K562 (cell line): ENCODE measurements around the gene KRT75. TPM values are rescaled to one million over a fixed set of nuclear protein-coding genes. Genes with fewer than 3 reads are reported as not detected.

Experiments
- ATAC-seq: fragments of 200-7000 bp; cut with Tn5 transposase; 3 replicates; pipeline ENCODE4 v1.9.1; 2020; ENCODE audit warnings: moderate library complexity
- BruUV-seq: library from RNA; stranded (reverse); fragments of 400-500 nt; replicated peaks from 2 replicates; lab custom pipeline; 2021; lab: Mats Ljungman, UMichigan
- CTCF ChIA-PET: fragments of 300-600 bp; formaldehyde crosslinking; extraction: SDS; loops from one replicate; lab custom pipeline; 2021; ENCODE audit warnings: low intra/inter-chr PET ratio; lab: Yijun Ruan, JAX
- POLR2A ChIA-PET: fragments of 300-600, 350-650 bp; sonication (Branson Sonifier 250); formaldehyde crosslinking; extraction: SDS; loops from one replicate; lab custom pipeline; 2021; ENCODE audit warnings: antibody characterized with exemption, inconsistent platforms; lab: Yijun Ruan, JAX
- DNase-seq, 4 experiments: peaks; one replicate each; pipeline versions ENCODE4 v3.0.0 to v3.0.0-alpha.2; 2011 to 2018; ENCODE audit warnings: low spot score in 3 of 4, mixed read lengths in 3 of 4; ENCODE audit errors: extremely low read depth in 1 of 4
- FAIRE-seq: peaks from 2 replicates; lab custom pipeline; 2011; peaks lifted over from hg19 to GRCh38; lab: Jason Lieb, UNC
- H2AFZ ChIP-seq: 2 replicates; pipeline ENCODE4 v1.6.0; 2011; ENCODE audit warnings: low read depth, low read length, control low read depth, inconsistent platforms
- H3K27ac ChIP-seq: fragments of 200-600 bp; 3 replicates; pipeline ENCODE4 v1.8.0; 2011; ENCODE audit warnings: low read depth, mild to moderate bottlenecking, control low read depth, inconsistent platforms, low read length, moderate library complexity, mixed read lengths; ENCODE audit errors: extremely low read depth
- H3K27me3 ChIP-seq, 2 experiments: fragments of 300-600 bp in 1 of 2; 2 replicates in 1 of 2; 3 replicates in 1 of 2; pipeline versions ENCODE4 v1.6.0 to v1.8.0; 2011; ENCODE audit warnings: inconsistent platforms in 2 of 2, low read length in 2 of 2, mild to moderate bottlenecking in 1 of 2, mixed read lengths in 1 of 2, moderate library complexity in 1 of 2; ENCODE audit not compliant: control insufficient read depth in 2 of 2, insufficient read depth in 2 of 2
- H3K36me3 ChIP-seq: fragments of 300-600 bp; 3 replicates; pipeline ENCODE4 v1.8.0; 2011; ENCODE audit warnings: mild to moderate bottlenecking, low read length, inconsistent platforms; ENCODE audit not compliant: control insufficient read depth, insufficient read depth
- H3K4me1 ChIP-seq, 2 experiments: fragments of 200-600 bp in 1 of 2; replicated peaks in 1 of 2; 2 replicates in 1 of 2; 3 replicates in 1 of 2; pipeline versions ENCODE4 v1.5.1 to v1.8.0; 2011; ENCODE audit warnings: inconsistent platforms in 2 of 2, low read length in 2 of 2, mild to moderate bottlenecking in 1 of 2, mixed read lengths in 1 of 2, moderate library complexity in 1 of 2; ENCODE audit not compliant: control insufficient read depth in 2 of 2, insufficient read depth in 2 of 2
- H3K4me2 ChIP-seq: 2 replicates; pipeline ENCODE4 v1.6.1; 2011; ENCODE audit warnings: low read length, control low read depth, inconsistent platforms, mixed read lengths; ENCODE audit not compliant: insufficient read depth
- H3K4me3 ChIP-seq: fragments of 200-600 bp; sonication (generic), shearing (Covaris generic); 2 replicates; pipeline ENCODE4 v1.5.1; 2016; ENCODE audit warnings: control low read depth, inconsistent platforms
- H3K79me2 ChIP-seq: fragments of 200-600 bp; 3 replicates; pipeline ENCODE4 v1.8.0; 2011; ENCODE audit warnings: low read length, inconsistent platforms; ENCODE audit not compliant: control insufficient read depth, insufficient read depth
- H3K9ac ChIP-seq, 2 experiments: 2 replicates each; pipeline versions ENCODE4 v1.6.0 to v1.6.1; 2011; ENCODE audit warnings: low read depth in 2 of 2, low read length in 2 of 2, control low read depth in 1 of 2, inconsistent platforms in 1 of 2, mild to moderate bottlenecking in 1 of 2, mixed read lengths in 1 of 2; ENCODE audit not compliant: insufficient read depth in 1 of 2
- H3K9me1 ChIP-seq: one replicate; pipeline ENCODE4 v1.6.0; 2011; ENCODE audit warnings: inconsistent platforms, mild to moderate bottlenecking, low read length, moderate library complexity; ENCODE audit not compliant: control insufficient read depth, insufficient read depth
- H3K9me3 ChIP-seq: replicated peaks from 2 replicates; pipeline ENCODE4 v1.5.1; 2011; ENCODE audit warnings: low read depth, low read length, inconsistent platforms; ENCODE audit not compliant: control insufficient read depth, insufficient read depth
- H4K20me1 ChIP-seq: replicated peaks from 2 replicates; pipeline ENCODE4 v1.6.1; 2011; ENCODE audit warnings: low read length, inconsistent platforms, mixed read lengths; ENCODE audit not compliant: control insufficient read depth, insufficient read depth
- AFF1 ChIP-seq, 2 experiments: fragments of 450-650 bp; IDR thresholded peaks; 2 replicates each; pipeline ENCODE4 v1.6.1; 2018; ENCODE audit warnings: mild to moderate bottlenecking in 2 of 2, low read depth in 1 of 2; ENCODE audit not compliant: partially characterized antibody in 2 of 2
- BRF1 ChIP-seq: IDR thresholded peaks from 3 replicates; pipeline ENCODE4 v1.6.1; 2011; ENCODE audit warnings: borderline replicate concordance, mild to moderate bottlenecking; ENCODE audit not compliant: insufficient read length; ENCODE audit errors: extremely low read depth
- CEBPB ChIP-seq: fragments of 450-650 bp; IDR thresholded peaks from 2 replicates; pipeline ENCODE4 v1.6.1; 2016; ENCODE audit warnings: missing genetic modification characterization, missing compliant biosample characterization
- CREB3 ChIP-seq: fragments of 450-650 bp; conservative IDR thresholded peaks from 2 replicates; pipeline ENCODE4 v1.6.1; 2016; ENCODE audit warnings: missing genetic modification characterization, low read depth, mild to moderate bottlenecking, missing compliant biosample characterization, moderate library complexity
- E2F8 ChIP-seq: fragments of 450-650 bp; IDR thresholded peaks from 2 replicates; pipeline ENCODE4 v1.7.1; 2018; ENCODE audit warnings: mild to moderate bottlenecking, low read depth; ENCODE audit not compliant: partially characterized antibody
- ELF1 ChIP-seq: fragments of 200-800 bp; sonication (Bioruptor generic); IDR thresholded peaks from 2 replicates; pipeline ENCODE4 v1.6.1; 2016; ENCODE audit warnings: missing genetic modification characterization, missing compliant biosample characterization
- GATA2 ChIP-seq: sonication (generic); formaldehyde crosslinking; IDR thresholded peaks from 2 replicates; pipeline ENCODE4 v1.4.0; 2020; ENCODE audit warnings: mild to moderate bottlenecking, missing genetic modification reagents
- PHTF2 ChIP-seq: fragments of 250-450 bp; sonication (Bioruptor Pico); IDR thresholded peaks from 2 replicates; pipeline ENCODE4 v1.5.0; 2021; ENCODE audit warnings: mild to moderate bottlenecking
- SREBF2 ChIP-seq: sonication (generic); formaldehyde crosslinking; IDR thresholded peaks from 2 replicates; pipeline ENCODE4 v1.4.0; 2020; ENCODE audit warnings: mild to moderate bottlenecking, missing genetic modification reagents
- ZNF445 ChIP-seq: fragments of 250-450 bp; sonication (Bioruptor Pico); IDR thresholded peaks from 2 replicates; pipeline ENCODE4 v1.4.0; 2020; ENCODE audit warnings: low read depth, mild to moderate bottlenecking, moderate library complexity
- WGBS: fragments of 100-300 bp; shearing (Covaris generic); methylation state at CpG from one replicate; pipeline ENCODE4 v1.1.6; 2016; ENCODE audit warnings: low coverage, mixed read lengths; ENCODE audit not compliant: insufficient coverage; ENCODE audit errors: missing lambda C conversion rate; 5-methylcytosine and 5-hydroxymethylcytosine counted together
- in situ Hi-C: fragments of 300-500 bp; cut with MboI; formaldehyde crosslinking; loops from 4 replicates; pipeline ENCODE4 v1.15.0; 2018; ENCODE audit warnings: inconsistent platforms, mixed read lengths
- intact Hi-C: fragments of 100-400 bp; cut with micrococcal nuclease; formaldehyde crosslinking; loops from 2 replicates; pipeline ENCODE4 v1.14.2; 2022
- polyA plus RNA-seq, 8 experiments: library from polyadenylated mRNA; depleted of rRNA in 4 of 8; stranded (reverse) in 5 of 8; unstranded in 3 of 8; fragments of >200 nt; fragmentation: Nextera tagmentation in 2 of 8; fragmentation: Illumina TruSeq in 1 of 8; extraction: Ambion mirVana in 2 of 8; extraction: Trizol in 1 of 8; gene quantifications; 2 replicates each; pipeline versions ENCODE4 v1.2.1 to v1.2.3, GENCODE V29; 2011 to 2014; ENCODE audit warnings: inconsistent platforms in 1 of 8, missing spikeins in 1 of 8
- total RNA-seq, 7 experiments: library from RNA; depleted of rRNA in 6 of 7; stranded (reverse); fragments of >200 nt in 6 of 7; fragmentation: Illumina TruSeq in 2 of 7; extraction: Trizol in 2 of 7; gene quantifications; 2 replicates each; pipeline versions ENCODE4 v1.2.1 to v1.2.3, GENCODE V29; 2011 to 2021; ENCODE audit warnings: low replicate concordance in 1 of 7

KRT75 gene
- total and polyA plus RNA-seq, 9 of the 15 experiments (the other 6 are each of a cell fraction or from before 2014, with no cell fraction given): not detected

- H3K4me3 ChIP-seq: no peak overlapping the region
- BruUV-seq: no TSS peak
- CTCF ChIA-PET: interaction anchor here (1.2 kb wide), 1 partner anchor 485 kb away, joined by 4 read pairs; no protein-coding TSS in a partner anchor
- no peak for DNase-seq
- ATAC-seq: no peak
- no peaks in the 10 kb centered on the region for H3K4me1 ChIP-seq
- TF ChIP-seq PHTF2 (CRISPR knock-in tag) (no peak), ZNF445 (no peak), E2F8 (no peak), CREB3 (tag) (no peak), ELF1 (tag) (no peak), CEBPB (tag) (no peak), AFF1 (IDR thresholded peaks at IDR 0.05; ENCODE audit: low read depth in 1 of 2, partially characterized antibody in 2 of 2) (no peak), SREBF2 (CRISPR knock-in tag) (no peak), BRF1 (no peak), GATA2 (CRISPR knock-in tag) (no peak)
- 0 out of 2 replicates have a peak, but pooled peaks cover 4% of the 10 kb centered on the region for H4K20me1 ChIP-seq
- POLR2A ChIA-PET: interaction anchor here (1.0 kb wide), 1 partner anchor 150 kb away, joined by 3 read pairs; no protein-coding TSS in a partner anchor
- no peaks in the 10 kb centered on the region for H3K36me3 ChIP-seq
- WGBS: 1% methylated on average over 13 of the region's 13 CpGs
- no peak overlapping the region for H2AFZ ChIP-seq
- 0 out of 4 replicates have a peak overlapping the region, but pooled peaks of 1 of the 2 experiments have one; percentile 9 for H3K9ac ChIP-seq
- peaks cover 0 to 41% of the 10 kb centered on the region in 2 experiments; a peak in 2 of 5 replicates for H3K27me3 ChIP-seq
- no peaks in the 10 kb centered on the region for H3K79me2 ChIP-seq
- H3K9me3 ChIP-seq: no peaks in the 10 kb centered on the region
- no peaks in the 10 kb centered on the region for H3K9me1 ChIP-seq
- intact Hi-C loops: no loop called here
- in situ Hi-C loops: no loop called here
- no peak for FAIRE-seq
- no peak overlapping the region for H3K4me2 ChIP-seq
- no peak overlapping the region for H3K27ac ChIP-seq
Measured at GRCh38 chr12:52394836-52395405, 39.2 kb downstream of the KRT75 start.
